HG03064 (cell line): Measurements from ENCODE around the gene HOXA2.

Experiments used
- ATAC-seq: cut with Tn5 transposase; IDR thresholded peaks from one replicate; pipeline ENCODE4 v1.9.1; 2021; ENCODE audit warnings: low read depth; ENCODE audit not compliant: unreplicated experiment

The HOXA2 gene

DNA sequence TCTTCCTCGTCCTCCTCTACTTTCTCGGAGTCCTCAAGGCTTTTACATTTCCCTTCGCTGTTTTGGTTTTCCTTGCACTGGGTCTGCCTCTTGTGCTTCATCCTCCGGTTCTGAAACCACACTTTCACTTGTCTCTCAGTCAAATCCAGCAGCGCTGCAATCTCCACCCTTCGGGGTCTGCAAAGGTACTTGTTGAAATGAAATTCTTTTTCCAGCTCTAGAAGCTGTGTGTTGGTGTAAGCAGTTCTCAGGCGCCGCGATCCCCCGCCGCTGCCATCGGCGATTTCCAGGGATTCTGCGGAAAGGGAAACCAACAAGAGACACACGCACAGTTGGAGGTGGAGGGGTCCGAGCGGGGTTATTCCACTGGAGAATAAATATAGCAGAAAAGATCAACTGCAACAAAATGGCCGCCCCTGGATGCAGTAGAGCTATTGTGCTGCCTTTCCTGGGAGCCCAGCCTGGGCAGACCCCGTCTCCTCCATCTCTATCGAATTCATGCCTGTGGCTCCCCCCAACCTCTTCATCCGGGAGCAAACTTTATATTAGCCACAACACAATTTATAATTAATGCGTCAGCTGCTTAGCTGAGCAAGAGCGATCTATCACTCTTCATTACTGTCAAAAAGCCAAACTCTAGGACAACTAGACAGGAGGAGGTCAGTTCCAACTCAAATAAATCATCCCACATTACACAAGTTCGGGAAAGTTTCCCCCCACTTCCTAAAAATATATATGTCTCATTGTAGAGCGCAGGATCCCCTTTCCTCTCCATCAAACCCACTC lies 1.1 kb downstream of the HOXA2 start:
- ATAC-seq, result no peak

DNA sequence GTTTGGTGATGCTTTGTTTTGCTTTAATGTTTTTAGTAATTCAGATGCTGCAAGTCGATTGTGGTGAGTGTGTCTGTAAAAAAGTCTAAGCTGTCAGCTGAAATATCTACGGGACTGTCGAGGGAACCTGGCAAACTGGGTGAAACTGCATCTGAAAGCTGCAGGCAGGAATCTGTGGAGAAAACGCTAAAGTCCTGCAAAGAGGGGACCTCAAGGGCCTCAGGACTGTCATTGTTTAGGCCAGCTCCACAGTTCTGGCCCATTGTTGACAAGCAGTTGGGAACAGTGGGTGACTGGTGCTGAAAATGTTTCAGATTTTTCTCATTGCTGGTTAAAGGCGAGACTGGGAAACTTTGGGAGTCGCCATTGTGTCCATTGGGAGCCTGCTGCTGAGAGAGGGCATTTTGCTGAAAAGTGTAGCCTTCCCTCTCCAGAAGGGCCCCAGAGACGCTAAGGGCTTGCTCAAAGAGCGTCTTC lies 1.8 kb downstream of the HOXA2 start:
- ATAC-seq, result no peak

DNA sequence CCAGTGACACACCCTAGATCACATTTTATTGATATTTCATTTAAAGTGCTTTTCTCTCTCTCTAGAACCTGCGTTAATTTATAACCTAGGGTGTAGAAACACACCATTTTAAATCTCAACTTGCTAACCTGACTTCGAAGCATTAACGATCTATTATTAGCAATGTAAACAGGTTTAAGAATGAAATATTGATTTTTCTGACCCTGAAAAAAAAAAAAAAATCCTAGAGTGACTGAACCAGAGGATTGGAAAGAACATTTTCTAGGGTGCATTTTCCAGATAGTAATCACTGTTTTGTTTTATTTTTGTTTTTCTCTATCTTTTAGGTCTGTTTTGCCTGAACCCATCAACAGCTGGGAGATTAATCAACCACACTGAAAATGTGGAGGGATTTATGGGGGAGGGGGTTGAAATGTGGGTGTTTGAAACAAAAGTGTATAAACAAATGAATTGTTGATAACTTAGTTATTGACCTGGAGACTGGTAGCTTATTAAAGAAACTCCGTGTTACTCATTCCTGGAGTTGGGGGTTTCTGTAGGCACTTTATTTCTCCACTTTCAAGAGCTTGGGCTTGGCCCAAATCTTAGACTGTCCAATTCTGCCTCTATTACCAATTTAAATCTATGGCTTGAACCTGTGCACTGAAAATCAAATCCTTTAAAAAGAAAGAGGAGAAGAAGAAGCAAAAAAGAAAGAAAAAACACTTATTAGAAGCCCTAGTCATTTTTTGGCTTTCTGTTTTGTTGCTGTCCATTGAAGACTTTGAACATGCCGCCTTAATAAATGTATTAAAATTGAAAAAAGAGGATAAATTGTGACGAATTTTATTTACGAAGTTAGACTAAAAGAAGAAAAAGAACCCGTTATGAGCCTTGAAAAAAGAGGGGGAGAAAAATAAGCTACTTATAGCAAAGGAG lies 2.8 kb downstream of the HOXA2 start:
- no peak for ATAC-seq

DNA sequence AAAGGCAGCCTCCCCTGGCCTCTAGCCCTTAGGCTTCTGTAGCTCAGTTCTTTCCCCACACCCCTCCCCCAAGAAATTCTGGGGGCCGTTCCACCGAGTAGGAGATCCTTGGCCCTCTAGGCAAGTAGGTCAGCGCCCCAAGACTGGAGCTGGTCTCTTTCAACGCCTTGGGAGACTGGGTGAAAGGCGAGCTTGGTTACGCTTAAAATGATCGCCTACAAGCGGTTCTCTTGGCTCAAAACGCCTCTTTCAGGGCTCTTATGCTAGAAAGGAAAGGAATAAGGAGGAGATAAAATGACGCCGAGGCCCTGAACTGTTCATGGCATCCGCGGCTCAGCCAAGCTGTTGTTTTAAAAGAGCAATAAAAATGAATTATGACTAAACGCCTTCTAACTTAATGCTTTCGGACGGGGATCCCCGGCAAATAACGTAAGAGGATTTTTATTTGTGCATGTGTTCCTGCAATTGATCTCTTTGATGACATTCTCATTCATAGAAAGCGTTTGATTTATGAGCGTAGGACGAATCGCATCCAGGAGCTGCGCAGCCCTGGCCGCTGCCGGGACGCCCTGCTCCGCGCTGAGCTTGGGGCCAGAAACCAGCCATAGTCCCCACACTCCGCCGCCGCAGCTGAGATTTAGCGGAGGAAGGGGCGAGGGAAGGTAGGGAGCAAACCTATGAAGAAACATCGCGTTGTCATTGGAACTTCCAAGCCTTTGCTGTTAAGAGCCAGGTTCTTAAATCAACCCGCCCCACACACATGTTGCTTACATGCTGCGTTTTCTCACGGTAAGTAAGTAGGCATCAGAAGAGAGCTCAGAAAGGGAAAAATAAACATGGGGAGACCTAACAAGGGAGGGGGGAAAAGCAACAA lies 3.7 kb downstream of the HOXA2 start:
- ATAC-seq, result no peak

DNA sequence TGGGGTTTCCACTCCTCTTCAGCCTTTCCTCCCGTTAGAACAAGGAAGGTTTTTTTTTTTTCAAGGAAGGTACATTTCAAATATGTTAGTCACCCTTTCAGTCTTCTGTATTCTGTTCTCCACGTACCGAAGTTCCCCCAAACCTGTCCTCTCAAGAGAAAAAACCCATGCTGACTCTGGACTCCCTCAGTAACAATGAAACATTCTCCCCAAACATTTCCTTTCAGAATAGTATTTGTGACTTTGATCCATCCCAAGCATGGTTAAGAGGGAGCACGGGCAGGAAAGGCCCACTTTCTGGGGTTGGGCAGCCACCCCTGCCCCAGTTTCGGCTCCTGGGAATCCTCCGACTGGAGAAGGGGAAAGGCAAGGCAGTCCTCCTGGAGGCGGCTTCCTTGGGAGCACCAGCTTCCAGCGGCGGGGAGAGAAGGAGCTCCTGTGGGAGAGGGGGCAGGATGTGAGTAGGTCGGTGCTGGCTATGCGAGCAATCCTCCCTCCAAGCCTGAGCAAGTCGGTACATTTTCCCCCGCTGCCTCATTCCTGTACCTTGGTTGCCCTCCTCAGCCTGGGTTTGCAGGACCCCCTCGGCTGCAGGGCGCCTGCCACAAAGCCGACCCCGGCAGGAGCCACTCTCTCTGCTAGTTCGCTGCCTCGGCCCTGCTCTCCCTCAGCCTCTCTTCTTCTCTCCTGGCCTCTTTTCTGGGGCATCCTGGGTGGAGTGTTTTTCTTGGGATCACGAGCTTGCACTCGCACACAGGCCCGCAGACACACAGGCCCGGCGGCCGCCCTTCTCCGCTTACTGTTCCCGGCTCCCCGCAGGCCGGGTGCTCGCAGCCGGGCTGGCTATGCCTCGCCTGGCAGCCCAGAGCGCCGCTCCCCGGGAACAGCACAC lies 4.6 kb downstream of the HOXA2 start:
- ATAC-seq, result no peak

DNA sequence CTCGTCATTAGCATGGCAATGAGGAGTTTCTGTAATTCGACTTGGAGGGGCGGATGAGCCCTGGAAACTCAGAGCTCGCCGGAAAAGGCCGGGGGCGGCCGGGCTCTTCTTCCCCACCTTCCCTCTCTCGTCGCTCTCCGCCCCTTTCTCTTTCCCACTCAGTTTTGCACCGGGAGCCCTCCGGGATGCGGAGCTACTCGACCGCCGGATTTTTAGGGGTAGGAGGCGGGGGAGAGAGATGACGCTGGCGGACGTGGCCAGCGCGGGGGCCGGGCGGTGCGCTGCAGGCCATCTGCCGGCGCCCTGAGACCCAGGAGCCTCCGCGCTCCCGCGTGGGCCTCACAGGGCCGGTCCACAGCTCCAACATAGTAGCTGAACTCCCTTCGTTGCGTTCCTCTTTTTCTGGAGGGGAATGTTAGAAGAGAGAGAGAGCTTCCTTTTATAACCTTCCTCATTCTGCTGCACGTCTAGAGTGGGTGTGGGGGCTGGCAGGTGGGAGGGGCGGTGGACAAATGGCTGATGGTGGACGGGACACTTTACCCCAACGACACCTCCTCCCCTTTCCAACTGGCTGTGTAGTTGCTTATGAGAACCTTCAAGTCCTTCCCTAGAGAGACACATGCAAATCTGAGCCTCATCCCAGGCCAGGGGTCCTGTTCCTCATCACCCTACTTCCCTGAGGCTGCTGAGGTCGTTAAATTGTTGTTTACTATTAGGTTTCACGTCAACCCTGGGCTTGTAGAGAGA lies 5.5 kb downstream of the HOXA2 start:
- no peak for ATAC-seq

DNA sequence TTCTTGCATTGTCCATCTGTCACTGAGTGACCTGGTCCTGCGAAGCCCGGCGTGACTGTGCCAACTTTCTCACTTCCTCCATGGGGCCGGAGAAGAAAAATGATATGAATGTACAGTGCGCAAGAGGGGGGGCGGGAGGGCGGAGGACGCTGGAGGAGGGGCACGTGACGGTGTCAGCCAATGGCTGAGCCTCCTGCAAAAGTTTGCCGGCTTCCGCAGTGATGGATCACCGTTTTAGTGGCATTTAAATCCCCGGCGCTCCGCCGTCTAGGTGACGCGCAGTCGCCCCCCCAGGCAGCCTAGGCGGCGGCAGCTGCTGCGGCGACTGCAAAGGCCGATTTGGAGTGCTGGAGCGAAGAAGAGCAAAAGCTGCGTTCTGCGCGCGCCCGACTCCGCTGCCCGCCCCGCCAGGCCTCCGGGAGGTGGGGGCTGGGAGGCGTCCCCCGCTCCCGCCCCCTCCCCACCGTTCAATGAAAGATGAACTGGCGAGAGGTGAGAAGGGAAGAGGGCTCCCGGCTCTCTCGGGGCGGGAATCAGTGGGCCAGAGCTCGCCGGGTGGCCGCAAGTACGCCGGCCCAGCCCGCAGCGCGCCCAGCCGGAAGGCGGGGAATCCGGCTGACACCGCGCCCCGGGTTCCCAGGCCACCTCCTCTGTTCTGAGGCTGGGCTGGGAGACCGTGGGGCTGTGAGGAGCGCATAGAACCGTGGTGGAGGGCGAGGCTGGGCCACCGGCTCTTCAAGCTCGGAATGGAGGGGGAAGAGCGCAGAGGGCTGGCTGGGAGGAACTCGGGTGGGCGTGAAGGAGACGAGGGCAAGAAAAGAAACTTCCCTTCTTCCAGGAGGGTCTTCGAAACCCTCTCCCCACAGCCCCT lies 6.4 kb downstream of the HOXA2 start, which contains the start of gene HOXA1:
TSS of gene HOXA1 (minus strand) at position 104 of the 871 bp plus-strand sequence. CDS start at position 16, 88 bp downstream.
- ATAC-seq, result peak; percentile 86

DNA sequence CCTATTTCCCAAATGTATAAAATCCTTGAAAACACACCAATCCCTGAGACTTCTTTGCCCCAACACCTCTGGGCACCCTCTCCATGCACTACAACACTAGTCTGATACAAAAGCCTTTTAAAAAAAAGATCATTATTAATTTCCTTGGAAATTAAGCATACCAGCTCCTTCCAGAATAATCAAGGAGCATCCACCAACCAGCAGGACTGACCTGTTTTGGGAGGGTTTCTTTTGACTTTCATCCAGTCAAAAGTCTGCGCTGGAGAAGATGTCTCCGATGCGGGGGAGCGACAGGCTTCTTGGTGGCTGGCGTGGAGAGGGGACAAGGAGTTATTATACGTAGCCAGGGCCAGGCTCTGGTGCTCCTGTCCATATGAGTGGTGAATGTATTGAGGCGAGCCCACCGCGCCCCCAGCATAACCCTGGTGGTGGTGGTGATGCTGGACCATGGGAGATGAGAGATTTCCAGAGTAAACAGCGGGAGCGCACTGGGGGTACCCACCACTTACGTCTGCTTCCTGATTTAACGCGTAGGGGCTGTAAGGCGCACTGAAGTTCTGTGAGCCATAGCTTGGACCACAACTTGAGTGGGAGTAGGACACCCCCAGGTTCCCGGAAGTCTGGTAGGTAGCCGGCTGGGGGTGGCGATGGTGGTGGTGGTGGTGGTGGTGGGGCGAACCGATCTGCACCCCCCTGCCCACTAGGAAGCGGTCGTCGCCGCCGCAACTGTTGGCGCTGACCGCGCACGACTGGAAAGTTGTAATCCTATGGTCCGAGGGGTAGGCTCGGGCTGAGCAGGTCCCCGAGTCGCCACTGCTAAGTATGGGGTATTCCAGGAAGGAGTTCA lies 7.2 kb downstream of the HOXA2 start:
- ATAC-seq, result no peak

DNA sequence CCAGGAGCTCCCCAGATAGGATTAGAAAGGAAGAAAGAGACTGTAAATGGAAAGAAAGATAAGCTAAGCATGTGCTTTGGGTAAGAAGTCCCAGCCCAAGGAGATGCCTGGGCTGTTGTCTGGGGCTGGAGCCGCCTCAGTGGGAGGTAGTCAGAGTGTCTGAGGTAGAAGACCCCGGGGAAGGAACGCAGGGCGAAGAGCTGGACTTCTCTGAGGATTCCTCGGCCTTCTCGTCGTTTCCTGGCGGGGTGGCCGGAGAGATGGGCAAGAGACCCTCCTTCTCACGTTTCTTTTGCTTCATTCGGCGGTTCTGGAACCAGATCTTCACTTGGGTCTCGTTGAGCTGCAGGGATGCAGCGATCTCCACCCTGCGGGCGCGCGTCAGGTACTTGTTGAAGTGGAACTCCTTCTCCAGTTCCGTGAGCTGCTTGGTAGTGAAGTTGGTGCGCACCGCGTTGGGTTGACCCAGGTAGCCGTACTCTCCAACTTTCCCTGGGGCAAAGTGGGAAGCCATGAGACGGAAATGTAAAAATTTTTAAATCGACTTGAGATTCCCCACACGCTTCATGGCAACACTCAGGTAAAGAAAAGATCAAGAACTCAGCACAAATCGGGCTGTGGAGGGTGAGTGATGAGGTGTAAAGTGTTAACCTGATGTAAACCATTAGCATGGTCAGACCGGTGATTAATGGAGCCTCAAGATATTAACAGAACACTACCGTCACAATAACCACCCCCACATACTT lies 8.0 kb downstream of the HOXA2 start:
- ATAC-seq, result no peak

DNA sequence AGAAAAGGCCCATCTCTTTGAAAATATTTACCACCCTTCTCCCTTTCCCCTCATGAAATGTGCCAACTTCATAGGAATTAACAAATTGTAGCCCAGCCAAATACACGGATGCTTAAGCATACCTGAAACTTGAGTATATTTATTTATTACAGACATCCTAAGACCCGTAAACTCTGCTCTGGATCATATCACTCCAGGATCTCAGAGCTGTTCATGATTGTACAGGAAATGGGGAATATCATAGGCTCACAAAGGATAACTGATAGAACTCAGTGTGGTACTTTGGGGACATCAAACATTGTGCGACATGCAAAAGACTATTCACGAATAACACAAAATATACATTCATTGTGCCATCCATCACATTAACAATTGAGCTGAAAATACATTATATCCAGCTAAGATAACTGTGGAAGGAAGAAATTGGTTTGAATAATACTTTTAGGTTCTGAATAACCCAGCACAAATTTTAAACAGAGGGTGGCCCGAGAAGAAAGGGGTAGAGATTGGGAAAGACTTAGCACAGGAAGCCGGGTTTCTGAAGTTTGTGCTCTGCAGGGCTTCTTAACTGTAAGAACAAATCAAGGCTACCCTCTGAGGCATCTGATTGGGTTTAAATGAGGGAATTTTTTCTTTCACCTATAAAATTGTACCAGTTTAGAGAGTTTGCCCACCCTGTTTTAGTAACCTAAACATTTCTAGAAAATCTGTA lies 9.1 kb downstream of the HOXA2 start:
- ATAC-seq, result no peak

DNA sequence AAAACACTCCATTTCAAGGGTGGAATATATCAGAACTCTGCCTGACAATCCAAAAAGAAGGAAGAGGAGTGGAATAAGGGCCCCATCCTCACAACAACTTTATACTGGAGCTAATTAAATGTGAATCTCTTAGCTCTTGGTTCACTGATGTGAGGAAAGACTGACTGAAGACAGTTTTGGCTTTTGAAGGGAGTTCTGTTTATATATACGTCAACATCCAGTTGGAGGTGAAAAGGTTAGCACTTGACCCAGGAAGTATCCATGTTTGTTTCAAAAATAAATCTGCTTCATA lies 9.7 kb downstream of the HOXA2 start:
- no peak for ATAC-seq

DNA sequence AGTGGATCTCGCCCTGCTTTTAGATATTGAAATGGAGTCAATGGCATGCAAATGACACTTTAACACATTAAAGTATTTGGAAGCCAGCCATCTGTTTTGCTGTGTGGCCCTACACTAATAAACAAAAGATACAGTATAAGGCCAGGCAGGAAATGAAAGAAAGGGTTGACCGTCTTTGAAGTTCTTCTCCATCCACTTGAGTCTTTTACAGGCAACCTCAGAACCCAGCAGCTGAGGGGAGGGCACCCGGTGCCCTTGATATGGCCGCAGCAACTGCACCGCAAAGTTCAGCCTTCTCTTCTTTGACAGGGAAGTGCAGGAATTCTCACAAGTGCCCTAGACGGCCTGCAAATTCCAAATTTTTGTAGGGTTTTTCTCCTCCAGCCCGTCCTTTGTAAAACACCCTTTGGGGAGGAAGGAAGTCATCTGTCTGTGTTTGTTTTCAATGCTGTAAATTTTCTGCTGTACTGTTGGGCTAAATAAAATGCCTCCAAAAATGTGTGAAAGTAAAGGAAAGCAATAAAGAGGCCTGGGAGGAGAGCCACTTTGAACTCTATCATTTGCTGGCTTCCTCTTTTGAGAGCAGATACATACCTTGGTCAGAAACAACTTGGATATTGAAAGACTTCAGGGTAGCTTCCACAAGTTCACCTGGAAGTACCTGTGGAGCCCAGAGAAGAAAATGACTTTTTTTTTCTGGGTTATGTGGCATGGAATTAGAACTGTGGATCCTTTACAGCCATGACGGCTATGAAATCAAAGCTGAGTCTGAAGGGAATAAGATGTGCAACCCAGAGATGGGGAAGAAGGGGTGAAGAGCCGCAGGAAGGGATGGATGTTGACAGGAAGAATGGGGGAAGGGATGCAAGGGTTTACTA lies 10.3 kb downstream of the HOXA2 start:
- ATAC-seq, result no peak

DNA sequence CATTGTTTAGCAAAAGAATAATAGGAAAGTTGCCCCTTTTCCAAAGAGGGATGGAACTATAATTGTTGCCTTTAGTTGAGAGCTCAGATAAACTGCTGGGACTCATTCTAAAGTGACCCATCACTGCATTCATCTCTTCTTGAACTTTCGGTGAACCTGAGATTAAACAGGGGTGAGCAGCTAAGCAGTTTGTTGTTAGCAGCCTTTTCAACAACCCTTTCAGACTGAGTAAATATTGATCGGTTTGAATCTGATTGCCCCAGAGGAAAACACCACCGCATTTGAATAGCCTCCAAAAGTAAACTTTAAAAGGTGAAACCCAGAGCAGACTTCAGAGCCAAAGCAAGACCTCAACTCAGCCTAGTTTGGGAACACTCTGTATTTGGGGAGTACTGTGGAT lies 11.4 kb downstream of the HOXA2 start:
- ATAC-seq, result no peak

DNA sequence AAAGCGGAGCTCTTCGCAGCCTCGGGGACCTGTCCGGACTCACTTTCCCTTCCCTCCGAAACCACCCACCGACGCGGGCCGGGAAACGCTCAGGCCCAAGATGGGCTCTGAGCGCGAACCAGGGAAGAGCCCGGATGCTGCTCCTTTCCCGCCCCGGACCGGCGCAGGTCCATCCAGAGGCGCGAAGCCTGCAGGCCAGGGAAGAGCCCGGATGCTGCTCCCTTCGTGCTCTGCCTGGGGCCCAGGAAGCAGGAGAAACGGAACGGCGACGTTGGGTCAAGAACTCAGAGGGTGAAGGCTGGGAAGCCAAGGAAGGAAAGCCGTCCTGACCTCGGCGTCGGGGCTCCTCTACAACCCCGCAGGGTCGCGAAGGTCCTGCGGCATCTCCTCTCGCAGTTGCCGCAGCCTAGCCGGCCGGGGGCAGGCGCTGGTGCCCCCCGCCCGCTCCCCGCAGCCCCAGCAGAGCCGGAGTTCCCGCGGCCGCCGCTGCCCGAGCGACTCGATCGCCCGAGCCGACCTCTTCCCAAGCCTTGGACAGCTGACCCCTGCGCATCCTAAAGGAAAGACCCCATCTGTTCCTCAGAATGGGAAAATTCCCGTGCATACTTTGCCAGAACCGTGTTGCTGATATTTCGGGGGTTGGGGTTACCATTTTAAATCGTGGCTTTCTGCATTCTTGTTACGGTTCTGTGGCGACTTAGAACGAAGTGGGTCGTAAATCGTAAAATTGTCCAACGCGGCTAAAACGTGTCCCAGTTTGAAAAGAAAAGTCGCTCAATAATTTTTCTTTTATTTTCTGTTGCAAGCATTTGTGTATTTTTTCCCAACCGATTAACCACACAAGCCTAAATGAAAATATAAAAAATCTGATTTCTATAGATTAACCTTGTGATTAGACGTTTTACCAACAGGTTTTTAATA lies 14.2 kb downstream of the HOXA2 start:
- no peak for ATAC-seq
